ENCODE data around the gene KATNIP.

KATNIP gene

GRCh38 chr16:27531186-27531585 lies 18.8 kb upstream of the KATNIP start:
- CTCF ChIA-PET: no interaction called here
- DNase-seq (ENCODE audit: extremely low spot score): no peak
- POLR2A ChIA-PET: interaction anchor here (0.5 kb wide), 1 partner anchor 510 kb away, joined by 3 read pairs; no protein-coding TSS in a partner anchor

GRCh38 chr16:27531826-27532800 lies 17.8 kb upstream of the KATNIP start:
- ChIA-PET POLR2A (no interaction called here), CTCF (no interaction called here)
- no peak for TF ChIP-seq FOXA1 (IDR thresholded peaks at IDR 0.05)
- no peak for TF ChIP-seq FOXK2 (IDR thresholded peaks at IDR 0.05)
- no peak for TF ChIP-seq L3MBTL2 (conservative IDR thresholded peaks at IDR 0.05)
- TF ChIP-seq SUZ12 (IDR thresholded peaks at IDR 0.05): no peak
- TF ChIP-seq SP1 (IDR thresholded peaks at IDR 0.05): no peak
- TF ChIP-seq FOXM1 (IDR thresholded peaks at IDR 0.05; ENCODE audit: borderline replicate concordance): no peak
- TF ChIP-seq HDGF (IDR thresholded peaks at IDR 0.05; ENCODE audit: borderline replicate concordance): no peak
- no peak for TF ChIP-seq LEF1 (IDR thresholded peaks at IDR 0.05; ENCODE audit: borderline replicate concordance)
- TF ChIP-seq ELF4 (IDR thresholded peaks at IDR 0.05): no peak
- TF ChIP-seq BHLHE40 (IDR thresholded peaks at IDR 0.05; ENCODE audit: borderline replicate concordance): no peak
- no peak for TF ChIP-seq NFRKB (IDR thresholded peaks at IDR 0.05)
- TF ChIP-seq CTBP1 (IDR thresholded peaks at IDR 0.05; ENCODE audit: borderline replicate concordance): no peak
- no peak for TF ChIP-seq ARNT (IDR thresholded peaks at IDR 0.05)
- no peak for TF ChIP-seq PKNOX1 (IDR thresholded peaks at IDR 0.05)
- no peak for TF ChIP-seq TARDBP (IDR thresholded peaks at IDR 0.05)
- TF ChIP-seq ZNF384 (IDR thresholded peaks at IDR 0.05): no peak
- no peak for DNase-seq (ENCODE audit: extremely low spot score)

More at GRCh38 chr16:27531186-27531585, 18.8 kb upstream of the KATNIP start:
- TF ChIP-seq TARDBP (IDR thresholded peaks at IDR 0.05): no peak

- no peak for DNase-seq (ENCODE audit: extremely low spot score)
- ChIA-PET POLR2A (no interaction called here), CTCF (no interaction called here)
- no peak for TF ChIP-seq FOXK2 (IDR thresholded peaks at IDR 0.05)
- TF ChIP-seq HDGF (IDR thresholded peaks at IDR 0.05; ENCODE audit: borderline replicate concordance): no peak
- TF ChIP-seq TARDBP (IDR thresholded peaks at IDR 0.05): no peak
- no peak for TF ChIP-seq BHLHE40 (IDR thresholded peaks at IDR 0.05; ENCODE audit: borderline replicate concordance)
- TF ChIP-seq FOXA1 (IDR thresholded peaks at IDR 0.05): no peak
- TF ChIP-seq ARNT (IDR thresholded peaks at IDR 0.05): no peak
- TF ChIP-seq LEF1 (IDR thresholded peaks at IDR 0.05; ENCODE audit: borderline replicate concordance): no peak
- no peak for TF ChIP-seq FOXM1 (IDR thresholded peaks at IDR 0.05; ENCODE audit: borderline replicate concordance)
- no peak for TF ChIP-seq ELF4 (IDR thresholded peaks at IDR 0.05)
- no peak for TF ChIP-seq L3MBTL2 (conservative IDR thresholded peaks at IDR 0.05)
- no peak for TF ChIP-seq PKNOX1 (IDR thresholded peaks at IDR 0.05)
- no peak for TF ChIP-seq SUZ12 (IDR thresholded peaks at IDR 0.05)
- no peak for TF ChIP-seq ZNF384 (IDR thresholded peaks at IDR 0.05)
- no peak for TF ChIP-seq SP1 (IDR thresholded peaks at IDR 0.05)
- TF ChIP-seq CTBP1 (IDR thresholded peaks at IDR 0.05; ENCODE audit: borderline replicate concordance): no peak
- TF ChIP-seq NFRKB (IDR thresholded peaks at IDR 0.05): no peak
Measured at GRCh38 chr16:27534256-27534655, 15.7 kb upstream of the KATNIP start.

GRCh38 chr16:27538528-27538927 lies 11.4 kb upstream of the KATNIP start:
- ChIA-PET POLR2A (interaction anchor here (1.0 kb wide), 1 partner anchor 11 kb away, joined by 4 read pairs; the partner anchor contains the start of genes GTF3C1 and KATNIP), CTCF (no interaction called here)
- DNase-seq (ENCODE audit: extremely low spot score): no peak
- TF ChIP-seq ELF4 (IDR thresholded peaks at IDR 0.05) (no peak), SP1 (IDR thresholded peaks at IDR 0.05) (no peak), NFRKB (IDR thresholded peaks at IDR 0.05) (no peak), LEF1 (IDR thresholded peaks at IDR 0.05; ENCODE audit: borderline replicate concordance) (no peak), CTBP1 (IDR thresholded peaks at IDR 0.05; ENCODE audit: borderline replicate concordance) (no peak), L3MBTL2 (conservative IDR thresholded peaks at IDR 0.05) (no peak), BHLHE40 (IDR thresholded peaks at IDR 0.05; ENCODE audit: borderline replicate concordance) (no peak), FOXK2 (IDR thresholded peaks at IDR 0.05) (no peak), PKNOX1 (IDR thresholded peaks at IDR 0.05) (no peak), ARNT (IDR thresholded peaks at IDR 0.05) (no peak), ZNF384 (IDR thresholded peaks at IDR 0.05) (no peak), FOXA1 (IDR thresholded peaks at IDR 0.05) (no peak), TARDBP (IDR thresholded peaks at IDR 0.05) (no peak)

- TF ChIP-seq L3MBTL2 (conservative IDR thresholded peaks at IDR 0.05): no peak
- ChIA-PET POLR2A (no interaction called here), CTCF (no interaction called here)
- DNase-seq (ENCODE audit: extremely low spot score): no peak
Measured at GRCh38 chr16:27539120-27539519, 10.8 kb upstream of the KATNIP start.

GRCh38 chr16:27539636-27540035 lies 10.3 kb upstream of the KATNIP start:
- DNase-seq (ENCODE audit: extremely low spot score): no peak
- CTCF ChIA-PET: no interaction called here
- no peak for TF ChIP-seq FOXK2 (IDR thresholded peaks at IDR 0.05)
- TF ChIP-seq HDGF (IDR thresholded peaks at IDR 0.05; ENCODE audit: borderline replicate concordance): no peak
- TF ChIP-seq CTBP1 (IDR thresholded peaks at IDR 0.05; ENCODE audit: borderline replicate concordance): no peak
- TF ChIP-seq LEF1 (IDR thresholded peaks at IDR 0.05; ENCODE audit: borderline replicate concordance): no peak
- TF ChIP-seq L3MBTL2 (conservative IDR thresholded peaks at IDR 0.05): no peak
- no peak for TF ChIP-seq SUZ12 (IDR thresholded peaks at IDR 0.05)
- no peak for TF ChIP-seq TARDBP (IDR thresholded peaks at IDR 0.05)
- no peak for TF ChIP-seq SP1 (IDR thresholded peaks at IDR 0.05)
- no peak for TF ChIP-seq FOXA1 (IDR thresholded peaks at IDR 0.05)
- TF ChIP-seq BHLHE40 (IDR thresholded peaks at IDR 0.05; ENCODE audit: borderline replicate concordance): no peak
- no peak for TF ChIP-seq FOXM1 (IDR thresholded peaks at IDR 0.05; ENCODE audit: borderline replicate concordance)
- no peak for TF ChIP-seq ZNF384 (IDR thresholded peaks at IDR 0.05)
- TF ChIP-seq ARNT (IDR thresholded peaks at IDR 0.05): no peak
- no peak for TF ChIP-seq ELF4 (IDR thresholded peaks at IDR 0.05)
- POLR2A ChIA-PET: no interaction called here
